CD14-positive monocyte (primary cell): ENCODE measurements around the gene AGA. TPM values are rescaled to one million over a fixed set of nuclear protein-coding genes. Genes with fewer than 3 reads are reported as not detected.
A peak's percentile ranks its signal among the peaks of the same experiment; 100 is the strongest.

Source experiments
- DNase-seq, 3 donors: peaks; one replicate each; pipeline ENCODE4 v3.0.0-alpha.2; 2011 to 2022
- H2AFZ ChIP-seq: 2 replicates; pipeline ENCODE4 v1.6.0; 2012; ENCODE audit warnings: mild to moderate bottlenecking, low read depth, low read length, inconsistent platforms; ENCODE audit not compliant: insufficient read depth, poor library complexity, severe bottlenecking
- H3K27ac ChIP-seq, 2 donors: 1 replicate in 1 of 2; 2 replicates in 1 of 2; pipeline ENCODE4 v1.5.1; 2012 to 2013; ENCODE audit warnings: low read length in 2 of 2, control low read depth in 1 of 2, inconsistent platforms in 1 of 2, low read depth in 1 of 2, mild to moderate bottlenecking in 1 of 2
- H3K27me3 ChIP-seq, 2 donors: one replicate each; pipeline versions ENCODE4 v1.6.0 to v1.6.1; 2011 to 2013; ENCODE audit warnings: low read length in 2 of 2; ENCODE audit not compliant: control insufficient read depth in 2 of 2, insufficient read depth in 2 of 2
- H3K36me3 ChIP-seq, 2 donors: replicated peaks in 1 of 2; 1 replicate in 1 of 2; 2 replicates in 1 of 2; pipeline versions ENCODE4 v1.5.1 to v1.6.1; 2012 to 2013; ENCODE audit warnings: low read length in 2 of 2, control low read depth in 1 of 2, inconsistent platforms in 1 of 2, mild to moderate bottlenecking in 1 of 2; ENCODE audit not compliant: insufficient read depth in 2 of 2, control insufficient read depth in 1 of 2
- H3K4me1 ChIP-seq, 2 donors: 1 replicate in 1 of 2; 2 replicates in 1 of 2; pipeline versions ENCODE4 v1.5.1 to v1.6.1; 2012 to 2013; ENCODE audit warnings: low read length in 2 of 2, control low read depth in 1 of 2, inconsistent platforms in 1 of 2, mild to moderate bottlenecking in 1 of 2, moderate library complexity in 1 of 2; ENCODE audit not compliant: insufficient read depth in 2 of 2, control insufficient read depth in 1 of 2
- H3K4me2 ChIP-seq: replicated peaks from 2 replicates; pipeline ENCODE3; 2012; ENCODE audit warnings: low read length, moderate library complexity, mild to moderate bottlenecking; ENCODE audit not compliant: poor library complexity, severe bottlenecking; ENCODE audit errors: extremely low read depth
- H3K4me3 ChIP-seq, 3 experiments: fragments of 200-600 bp in 1 of 3; sonication (generic) in 1 of 3; replicated peaks in 1 of 3; 1 replicate in 2 of 3; 2 replicates in 1 of 3; pipeline ENCODE4 v1.5.1; 2011 to 2013; ENCODE audit warnings: low read length in 3 of 3, mild to moderate bottlenecking in 3 of 3, control low read depth in 2 of 3, low read depth in 2 of 3, inconsistent platforms in 1 of 3, moderate library complexity in 1 of 3
- H3K79me2 ChIP-seq: 2 replicates; pipeline ENCODE4 v1.6.0; 2012; ENCODE audit warnings: mild to moderate bottlenecking, control low read depth, inconsistent platforms, low read length, moderate library complexity; ENCODE audit not compliant: insufficient read depth
- H3K9ac ChIP-seq: 2 replicates; pipeline ENCODE4 v1.6.0; 2017; ENCODE audit warnings: low read length, mild to moderate bottlenecking; ENCODE audit not compliant: insufficient read depth, poor library complexity, severe bottlenecking
- H3K9me3 ChIP-seq, 2 donors: replicated peaks in 1 of 2; 1 replicate in 1 of 2; 2 replicates in 1 of 2; pipeline versions ENCODE4 v1.5.1 to v1.6.1; 2012 to 2013; ENCODE audit warnings: low read length in 2 of 2, control low read depth in 1 of 2; ENCODE audit not compliant: control insufficient read depth in 1 of 2, insufficient read depth in 1 of 2
- H4K20me1 ChIP-seq: 2 replicates; pipeline ENCODE4 v1.6.0; 2012; ENCODE audit warnings: mild to moderate bottlenecking, low read length, control low read depth, moderate library complexity; ENCODE audit not compliant: insufficient read depth
- H3K27ac Mint-ChIP-seq, 7 donors: one replicate each; pipeline ENCODE4 v1.8.0; 2020; ENCODE audit warnings: mild to moderate bottlenecking in 7 of 7, mixed read lengths in 7 of 7, moderate library complexity in 6 of 7, inconsistent platforms in 2 of 7
- H3K27me3 Mint-ChIP-seq, 3 donors: one replicate each; pipeline ENCODE4 v1.8.0; 2021 to 2022; ENCODE audit warnings: low read depth in 3 of 3, mild to moderate bottlenecking in 3 of 3, mixed read lengths in 3 of 3, moderate library complexity in 3 of 3, inconsistent platforms in 1 of 3
- H3K36me3 Mint-ChIP-seq, 2 donors: one replicate each; pipeline ENCODE4 v1.8.0; 2020; ENCODE audit warnings: mixed read lengths in 2 of 2, inconsistent platforms in 1 of 2, mild to moderate bottlenecking in 1 of 2
- H3K4me1 Mint-ChIP-seq: one replicate; pipeline ENCODE4 v1.8.0; 2020; ENCODE audit warnings: mild to moderate bottlenecking, mixed read lengths
- H3K4me3 Mint-ChIP-seq, 2 donors: one replicate each; pipeline ENCODE4 v1.8.0; 2020; ENCODE audit warnings: mild to moderate bottlenecking in 2 of 2, mixed read lengths in 2 of 2, moderate library complexity in 1 of 2
- H3K9me3 Mint-ChIP-seq, 7 donors: one replicate each; pipeline ENCODE4 v1.8.0; 2020 to 2022; ENCODE audit warnings: mixed read lengths in 7 of 7, mild to moderate bottlenecking in 6 of 7, moderate library complexity in 6 of 7, inconsistent platforms in 2 of 7
- WGBS: methylation state at CpG from one replicate; pipeline ENCODE4 v1.1.5; 2013; ENCODE audit warnings: missing lambda C conversion rate; ENCODE audit not compliant: insufficient coverage; 5-methylcytosine and 5-hydroxymethylcytosine counted together
- intact Hi-C, 2 donors: fragments of 100-400 bp; cut with micrococcal nuclease; formaldehyde crosslinking; loops; one replicate each; pipeline versions ENCODE4 v1.15.0 to v1.15.1; 2023
- polyA plus RNA-seq, 3 donors: library from polyadenylated mRNA; depleted of rRNA in 1 of 3; unstranded in 2 of 3; stranded (reverse) in 1 of 3; fragments of 300-500 nt in 2 of 3; fragments of >200 nt in 1 of 3; fragmentation: Illumina TruSeq in 2 of 3; gene quantifications; 1 replicate in 2 of 3; 2 replicates in 1 of 3; pipeline ENCODE4 v1.2.3, GENCODE V29; 2012 to 2021
- TF ChIP-seq, protein P1 (sequence below): fragments of 200-600 bp; IDR thresholded peaks from one replicate; pipeline ENCODE4 v1.8.0; 2022; ENCODE audit warnings: antibody characterized with exemption, mild to moderate bottlenecking

AGA gene
- polyA plus RNA-seq, 3 donors = 23.0 to 43.1 (median 27.4) TPM

DNA sequence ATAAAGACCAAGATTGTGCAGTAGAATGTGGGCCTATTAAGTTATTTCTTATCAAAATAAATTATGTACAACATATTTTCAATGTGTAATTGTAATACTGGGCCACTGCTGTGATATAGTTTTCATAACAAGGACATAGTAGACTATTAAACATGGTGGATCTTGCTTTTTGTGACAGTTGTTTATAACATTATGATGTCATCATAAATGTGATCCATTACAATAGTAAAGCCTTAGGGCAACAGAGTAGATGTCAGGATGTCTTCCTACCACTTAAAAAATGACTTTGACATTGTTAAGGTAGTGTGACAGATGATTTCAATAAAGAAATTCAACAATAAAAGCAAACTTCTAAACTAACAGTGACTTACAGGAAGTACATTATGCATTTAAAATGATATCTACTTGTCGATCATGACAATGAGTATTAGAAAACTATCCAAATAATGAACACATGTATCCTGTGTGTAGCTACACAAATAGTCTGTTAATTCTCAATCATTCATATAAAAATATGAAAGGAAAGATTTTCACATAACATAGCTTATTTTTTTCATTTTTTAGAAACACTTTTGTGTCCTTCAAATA lies 5.3 kb upstream of the AGA start:
- Mint-ChIP-seq H3K4me1 (peaks cover 13% of the 10 kb centered on the region), H3K4me3 (no peak overlapping the region), H3K27ac (no peak overlapping the region), H3K9me3 (peaks cover 0 to 3% (median 0%) of the 10 kb centered on the region in 7 donors), H3K27me3 (no peaks in the 10 kb centered on the region), H3K36me3 (peaks cover 2 to 7% of the 10 kb centered on the region in 2 donors)
- H4K20me1 ChIP-seq = no peaks in the 10 kb centered on the region
- no CpG with 5 or more reads among the region's 1 CpG for WGBS
- peaks cover 6 to 13% of the 10 kb centered on the region in 2 donors for H3K4me1 ChIP-seq
- intact Hi-C loops = loop anchor here (10.0 kb wide), 2 partner anchors 133 to 1123 kb away; no protein-coding TSS in a partner anchor
- H3K79me2 ChIP-seq = no peaks in the 10 kb centered on the region
- TF ChIP-seq, protein P1, sequence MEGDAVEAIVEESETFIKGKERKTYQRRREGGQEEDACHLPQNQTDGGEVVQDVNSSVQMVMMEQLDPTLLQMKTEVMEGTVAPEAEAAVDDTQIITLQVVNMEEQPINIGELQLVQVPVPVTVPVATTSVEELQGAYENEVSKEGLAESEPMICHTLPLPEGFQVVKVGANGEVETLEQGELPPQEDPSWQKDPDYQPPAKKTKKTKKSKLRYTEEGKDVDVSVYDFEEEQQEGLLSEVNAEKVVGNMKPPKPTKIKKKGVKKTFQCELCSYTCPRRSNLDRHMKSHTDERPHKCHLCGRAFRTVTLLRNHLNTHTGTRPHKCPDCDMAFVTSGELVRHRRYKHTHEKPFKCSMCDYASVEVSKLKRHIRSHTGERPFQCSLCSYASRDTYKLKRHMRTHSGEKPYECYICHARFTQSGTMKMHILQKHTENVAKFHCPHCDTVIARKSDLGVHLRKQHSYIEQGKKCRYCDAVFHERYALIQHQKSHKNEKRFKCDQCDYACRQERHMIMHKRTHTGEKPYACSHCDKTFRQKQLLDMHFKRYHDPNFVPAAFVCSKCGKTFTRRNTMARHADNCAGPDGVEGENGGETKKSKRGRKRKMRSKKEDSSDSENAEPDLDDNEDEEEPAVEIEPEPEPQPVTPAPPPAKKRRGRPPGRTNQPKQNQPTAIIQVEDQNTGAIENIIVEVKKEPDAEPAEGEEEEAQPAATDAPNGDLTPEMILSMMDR = no peak
- no peak overlapping the region for H3K27ac ChIP-seq
- no peak overlapping the region for H3K9ac ChIP-seq
- H3K9me3 ChIP-seq = no peaks in the 10 kb centered on the region
- H3K36me3 ChIP-seq = no peaks in the 10 kb centered on the region
- no peak overlapping the region for H3K4me3 ChIP-seq
- H2AFZ ChIP-seq = no peak overlapping the region
- DNase-seq = no peak
- H3K27me3 ChIP-seq = no peaks in the 10 kb centered on the region
- H3K4me2 ChIP-seq = no peak overlapping the region

DNA sequence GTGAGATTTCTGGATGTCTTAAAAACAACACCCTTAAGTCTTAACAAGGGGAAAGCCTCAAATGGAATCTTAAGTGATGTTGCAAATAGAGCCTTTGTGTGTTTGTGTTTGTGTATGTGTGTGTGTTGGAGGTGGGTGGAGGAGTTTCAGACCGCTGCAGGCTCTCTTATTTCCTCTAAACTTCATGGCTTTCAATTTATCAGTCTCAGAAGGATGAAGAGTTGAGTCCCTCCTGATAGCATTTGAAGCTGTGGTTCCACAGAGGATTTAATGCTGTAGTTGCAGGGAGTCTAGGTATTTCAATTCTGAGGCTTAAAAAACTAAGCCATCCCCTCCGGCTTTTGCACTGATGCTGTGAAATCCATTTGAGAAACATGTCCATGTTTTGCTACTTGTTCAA lies 4.3 kb upstream of the AGA start:
- H3K4me1 ChIP-seq = peaks cover 9 to 15% of the 10 kb centered on the region in 2 donors
- peak overlapping the region in 1 of 7 donors; percentile 71 for H3K27ac Mint-ChIP-seq
- H3K9ac ChIP-seq = no peak overlapping the region
- no peaks in the 10 kb centered on the region for H3K27me3 Mint-ChIP-seq
- H3K27me3 ChIP-seq = no peaks in the 10 kb centered on the region
- no CpG with 5 or more reads among the region's 2 CpGs for WGBS
- intact Hi-C loops = loop anchor here (10.0 kb wide), 2 partner anchors 132 to 1122 kb away; no protein-coding TSS in a partner anchor
- peaks cover 2 to 4% of the 10 kb centered on the region in 2 donors for H3K36me3 Mint-ChIP-seq
- no peak overlapping the region for H3K4me2 ChIP-seq
- no peaks in the 10 kb centered on the region for H3K9me3 ChIP-seq
- H3K4me3 ChIP-seq = no peak overlapping the region
- H4K20me1 ChIP-seq = no peaks in the 10 kb centered on the region
- DNase-seq = no peak
- peaks cover 15% of the 10 kb centered on the region for H3K4me1 Mint-ChIP-seq
- TF ChIP-seq, protein P1 = no peak
- H2AFZ ChIP-seq = no peak overlapping the region
- peaks cover 0 to 4% (median 0%) of the 10 kb centered on the region in 7 donors for H3K9me3 Mint-ChIP-seq
- H3K27ac ChIP-seq = no peak overlapping the region
- no peaks in the 10 kb centered on the region for H3K79me2 ChIP-seq
- no peaks in the 10 kb centered on the region for H3K36me3 ChIP-seq
- H3K4me3 Mint-ChIP-seq = no peak overlapping the region
